ENCODE data around the gene PRR5.

DNA sequence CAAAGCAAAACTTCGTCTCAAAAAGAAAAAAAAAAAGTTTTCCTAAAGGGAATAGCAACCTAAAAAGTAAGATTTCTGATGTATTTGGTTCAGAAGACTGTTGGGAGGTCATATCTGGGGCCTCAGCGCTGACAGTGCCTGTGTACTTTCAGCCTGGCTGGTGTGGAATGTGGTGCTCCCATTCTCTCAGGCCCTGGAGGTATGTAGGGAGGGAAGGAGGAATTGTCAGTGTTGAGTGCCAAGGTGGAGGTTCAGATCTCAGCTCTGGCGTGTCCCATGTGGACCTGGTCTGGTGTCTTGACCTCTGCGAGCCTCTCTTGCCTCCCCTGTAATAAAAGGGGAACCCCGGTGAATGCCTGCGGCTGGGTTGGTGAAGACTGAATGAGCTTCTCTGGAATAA lies 22.4 kb downstream of the PRR5 start:
- TF ChIP-seq, protein P1, sequence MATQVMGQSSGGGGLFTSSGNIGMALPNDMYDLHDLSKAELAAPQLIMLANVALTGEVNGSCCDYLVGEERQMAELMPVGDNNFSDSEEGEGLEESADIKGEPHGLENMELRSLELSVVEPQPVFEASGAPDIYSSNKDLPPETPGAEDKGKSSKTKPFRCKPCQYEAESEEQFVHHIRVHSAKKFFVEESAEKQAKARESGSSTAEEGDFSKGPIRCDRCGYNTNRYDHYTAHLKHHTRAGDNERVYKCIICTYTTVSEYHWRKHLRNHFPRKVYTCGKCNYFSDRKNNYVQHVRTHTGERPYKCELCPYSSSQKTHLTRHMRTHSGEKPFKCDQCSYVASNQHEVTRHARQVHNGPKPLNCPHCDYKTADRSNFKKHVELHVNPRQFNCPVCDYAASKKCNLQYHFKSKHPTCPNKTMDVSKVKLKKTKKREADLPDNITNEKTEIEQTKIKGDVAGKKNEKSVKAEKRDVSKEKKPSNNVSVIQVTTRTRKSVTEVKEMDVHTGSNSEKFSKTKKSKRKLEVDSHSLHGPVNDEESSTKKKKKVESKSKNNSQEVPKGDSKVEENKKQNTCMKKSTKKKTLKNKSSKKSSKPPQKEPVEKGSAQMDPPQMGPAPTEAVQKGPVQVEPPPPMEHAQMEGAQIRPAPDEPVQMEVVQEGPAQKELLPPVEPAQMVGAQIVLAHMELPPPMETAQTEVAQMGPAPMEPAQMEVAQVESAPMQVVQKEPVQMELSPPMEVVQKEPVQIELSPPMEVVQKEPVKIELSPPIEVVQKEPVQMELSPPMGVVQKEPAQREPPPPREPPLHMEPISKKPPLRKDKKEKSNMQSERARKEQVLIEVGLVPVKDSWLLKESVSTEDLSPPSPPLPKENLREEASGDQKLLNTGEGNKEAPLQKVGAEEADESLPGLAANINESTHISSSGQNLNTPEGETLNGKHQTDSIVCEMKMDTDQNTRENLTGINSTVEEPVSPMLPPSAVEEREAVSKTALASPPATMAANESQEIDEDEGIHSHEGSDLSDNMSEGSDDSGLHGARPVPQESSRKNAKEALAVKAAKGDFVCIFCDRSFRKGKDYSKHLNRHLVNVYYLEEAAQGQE (IDR thresholded peaks at IDR 0.05; ENCODE audit: low read depth), result no peak
- TF ChIP-seq, protein P2, sequence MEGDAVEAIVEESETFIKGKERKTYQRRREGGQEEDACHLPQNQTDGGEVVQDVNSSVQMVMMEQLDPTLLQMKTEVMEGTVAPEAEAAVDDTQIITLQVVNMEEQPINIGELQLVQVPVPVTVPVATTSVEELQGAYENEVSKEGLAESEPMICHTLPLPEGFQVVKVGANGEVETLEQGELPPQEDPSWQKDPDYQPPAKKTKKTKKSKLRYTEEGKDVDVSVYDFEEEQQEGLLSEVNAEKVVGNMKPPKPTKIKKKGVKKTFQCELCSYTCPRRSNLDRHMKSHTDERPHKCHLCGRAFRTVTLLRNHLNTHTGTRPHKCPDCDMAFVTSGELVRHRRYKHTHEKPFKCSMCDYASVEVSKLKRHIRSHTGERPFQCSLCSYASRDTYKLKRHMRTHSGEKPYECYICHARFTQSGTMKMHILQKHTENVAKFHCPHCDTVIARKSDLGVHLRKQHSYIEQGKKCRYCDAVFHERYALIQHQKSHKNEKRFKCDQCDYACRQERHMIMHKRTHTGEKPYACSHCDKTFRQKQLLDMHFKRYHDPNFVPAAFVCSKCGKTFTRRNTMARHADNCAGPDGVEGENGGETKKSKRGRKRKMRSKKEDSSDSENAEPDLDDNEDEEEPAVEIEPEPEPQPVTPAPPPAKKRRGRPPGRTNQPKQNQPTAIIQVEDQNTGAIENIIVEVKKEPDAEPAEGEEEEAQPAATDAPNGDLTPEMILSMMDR (IDR thresholded peaks at IDR 0.05 in 2 of 3, conservative IDR thresholded peaks at IDR 0.05 in 1 of 3; ENCODE audit: borderline replicate concordance in 1 of 3, insufficient read depth in 1 of 3, low read depth in 2 of 3, low read length in 2 of 3), result no peak
- TF ChIP-seq POLR2AphosphoS5 (IDR thresholded peaks at IDR 0.05; ENCODE audit: low read depth, low read length) (no peak), ZNF274 (IDR thresholded peaks at IDR 0.05; ENCODE audit: low read depth, low read length) (no peak), EGR1 (IDR thresholded peaks at IDR 0.05; ENCODE audit: low read depth) (no peak), SP1 (IDR thresholded peaks at IDR 0.05; ENCODE audit: low read depth) (no peak), SIN3A (IDR thresholded peaks at IDR 0.05; ENCODE audit: low read depth) (no peak), POLR2A (IDR thresholded peaks at IDR 0.05; ENCODE audit: borderline replicate concordance, extremely low read depth, insufficient read depth, insufficient read length) (no peak), EZH2 (IDR thresholded peaks at IDR 0.05) (no peak), CEBPB (IDR thresholded peaks at IDR 0.05; ENCODE audit: low read depth) (no peak), TCF7L2 (IDR thresholded peaks at IDR 0.05; ENCODE audit: borderline replicate concordance, extremely low read depth, insufficient read depth, insufficient read length) (no peak), RAD21 (IDR thresholded peaks at IDR 0.05; ENCODE audit: low read depth) (no peak)
- TF ChIP-seq, protein P3, sequence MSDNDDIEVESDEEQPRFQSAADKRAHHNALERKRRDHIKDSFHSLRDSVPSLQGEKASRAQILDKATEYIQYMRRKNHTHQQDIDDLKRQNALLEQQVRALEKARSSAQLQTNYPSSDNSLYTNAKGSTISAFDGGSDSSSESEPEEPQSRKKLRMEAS (IDR thresholded peaks at IDR 0.05), result no peak
